Neural cell (in vitro differentiated cells): ENCODE results near the gene ANK2. TPM values are rescaled to one million over a fixed set of nuclear protein-coding genes. Genes with fewer than 3 reads are reported as not detected.

Source experiments
- H2AFZ ChIP-seq: fragments of 200-600, 300-800 bp; sonication (generic), shearing (Covaris generic); 2 replicates; pipeline ENCODE4 v1.6.0; 2014; ENCODE audit warnings: low read depth, mild to moderate bottlenecking, antibody characterized with exemption, low read length, moderate library complexity
- H3F3A ChIP-seq: fragments of 200-600 bp; shearing (Covaris generic); 2 replicates; pipeline ENCODE4 v1.6.1; 2016; ENCODE audit warnings: mild to moderate bottlenecking, moderate library complexity, mixed read lengths, antibody characterized with exemption, low read length; ENCODE audit not compliant: insufficient read depth, poor library complexity, severe bottlenecking
- H3K27ac ChIP-seq: fragments of 200-600, 300-800 bp; sonication (generic), shearing (Covaris generic); 2 replicates; pipeline ENCODE4 v1.5.1; 2014; ENCODE audit warnings: mild to moderate bottlenecking, low read length, moderate library complexity
- H3K27me3 ChIP-seq: fragments of 300-800, 200-600 bp; sonication (generic), shearing (Covaris generic); 2 replicates; pipeline ENCODE4 v1.6.0; 2014; ENCODE audit warnings: mild to moderate bottlenecking, low read depth, low read length, moderate library complexity; ENCODE audit not compliant: insufficient read depth
- H3K36me3 ChIP-seq: fragments of 300-800, 200-600 bp; sonication (generic), shearing (Covaris generic); 2 replicates; pipeline ENCODE4 v1.5.1; 2014; ENCODE audit warnings: mild to moderate bottlenecking, antibody characterized with exemption, low read length, moderate library complexity; ENCODE audit not compliant: insufficient read depth
- H3K4me2 ChIP-seq: fragments of 300-800, 200-600 bp; sonication (generic), shearing (Covaris generic); 2 replicates; pipeline ENCODE4 v1.6.0; 2014; ENCODE audit warnings: mild to moderate bottlenecking, low read length
- H3K4me3 ChIP-seq: fragments of 300-800, 200-600 bp; sonication (generic), shearing (Covaris generic); 2 replicates; pipeline ENCODE4 v1.5.1; 2014; ENCODE audit warnings: mild to moderate bottlenecking, low read length, moderate library complexity
- H3K79me2 ChIP-seq: fragments of 200-600 bp; shearing (Covaris generic); replicated peaks from 2 replicates; pipeline ENCODE4 v1.6.0; 2014; ENCODE audit warnings: mild to moderate bottlenecking, low read length, moderate library complexity; ENCODE audit not compliant: insufficient read depth
- H3K9ac ChIP-seq: fragments of 300-800, 200-600 bp; sonication (generic), shearing (Covaris generic); 2 replicates; pipeline ENCODE4 v1.6.1; 2016; ENCODE audit warnings: mild to moderate bottlenecking, low read length, mixed read lengths
- H3K9me2 ChIP-seq: fragments of 200-600 bp; shearing (Covaris generic); 2 replicates; pipeline ENCODE4 v1.6.1; 2016; ENCODE audit warnings: mild to moderate bottlenecking, low read length, mixed read lengths; ENCODE audit not compliant: insufficient read depth
- H3K9me3 ChIP-seq: fragments of 200-600, 300-800 bp; sonication (generic), shearing (Covaris generic); 2 replicates; pipeline ENCODE4 v1.6.1; 2016; ENCODE audit warnings: mild to moderate bottlenecking, mixed run types, low read length, moderate library complexity, mixed read lengths
- H4K20me1 ChIP-seq: fragments of 200-600 bp; shearing (Covaris generic); 2 replicates; pipeline ENCODE4 v1.6.1; 2016; ENCODE audit warnings: mild to moderate bottlenecking, mixed run types; ENCODE audit not compliant: insufficient read depth
- EP300 ChIP-seq: fragments of 450-650 bp; conservative IDR thresholded peaks from 2 replicates; pipeline ENCODE4 v1.6.1; 2014; ENCODE audit warnings: antibody characterized with exemption, mild to moderate bottlenecking, moderate library complexity; ENCODE audit not compliant: poor library complexity, severe bottlenecking
- EZH2 ChIP-seq: fragments of 200-600, 300-800 bp; shearing (Covaris generic), sonication (generic); IDR thresholded peaks from 2 replicates; pipeline ENCODE4 v1.6.1; 2014; ENCODE audit warnings: antibody characterized with exemption, low read length, borderline replicate concordance, mild to moderate bottlenecking; ENCODE audit not compliant: insufficient read depth, poor library complexity, severe bottlenecking
- MXI1 ChIP-seq: fragments of 450-650 bp; conservative IDR thresholded peaks from 2 replicates; pipeline ENCODE4 v1.6.1; 2014; ENCODE audit warnings: antibody characterized with exemption, mild to moderate bottlenecking; ENCODE audit not compliant: poor library complexity, severe bottlenecking
- POLR2AphosphoS5 ChIP-seq: IDR thresholded peaks from 2 replicates; pipeline ENCODE4 v1.6.1; 2012
- RAD21 ChIP-seq: fragments of 450-650 bp; conservative IDR thresholded peaks from 2 replicates; pipeline ENCODE4 v1.6.1; 2014; ENCODE audit warnings: antibody characterized with exemption, mild to moderate bottlenecking, moderate library complexity
- SMC3 ChIP-seq: fragments of 450-650 bp; conservative IDR thresholded peaks from 2 replicates; pipeline ENCODE4 v1.6.1; 2014; ENCODE audit warnings: antibody characterized with exemption, mild to moderate bottlenecking, moderate library complexity; ENCODE audit not compliant: poor library complexity
- TAF1 ChIP-seq: IDR thresholded peaks from 2 replicates; pipeline ENCODE4 v1.6.1; 2012; ENCODE audit warnings: low read depth
- polyA plus RNA-seq: library from polyadenylated mRNA; depleted of rRNA; stranded (reverse); fragments of >200 nt; gene quantifications from 2 replicates; pipeline ENCODE4 v1.2.3, GENCODE V29; 2014
- TF ChIP-seq, protein P1 (sequence below): IDR thresholded peaks from 2 replicates; pipeline ENCODE4 v1.6.1; 2012; ENCODE audit warnings: borderline replicate concordance
- TF ChIP-seq, protein P2 (sequence below): fragments of 450-650 bp; IDR thresholded peaks from 2 replicates; pipeline ENCODE4 v1.5.1; 2014; ENCODE audit warnings: antibody characterized with exemption, mild to moderate bottlenecking, moderate library complexity; ENCODE audit not compliant: poor library complexity, severe bottlenecking

Gene ANK2
- polyA plus RNA-seq, 1 donor from 2014 or later = 52.0 TPM

DNA sequence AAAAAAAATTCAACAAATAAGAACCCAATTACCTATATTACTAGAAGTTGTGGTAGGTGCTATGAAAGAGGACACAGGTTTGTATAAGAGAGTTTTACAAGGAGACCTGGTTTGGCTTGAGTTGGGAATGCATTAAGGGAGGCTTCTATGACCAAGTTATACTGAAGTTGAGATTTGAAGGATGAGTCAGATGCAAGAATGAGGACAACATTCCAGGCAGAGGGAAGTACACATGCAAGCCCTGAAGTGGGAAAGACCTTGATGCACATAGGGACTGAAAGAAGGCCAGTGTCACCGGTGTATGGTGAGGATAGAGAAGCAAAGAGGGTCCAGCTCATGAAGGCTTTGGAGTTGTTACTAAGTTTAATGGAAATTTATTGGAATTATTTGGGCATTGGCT lies 52.2 kb downstream of the ANK2 start:
- TF ChIP-seq RAD21 = no peak
- no peak for TF ChIP-seq POLR2AphosphoS5
- no peak for TF ChIP-seq TAF1
- TF ChIP-seq, protein P1, sequence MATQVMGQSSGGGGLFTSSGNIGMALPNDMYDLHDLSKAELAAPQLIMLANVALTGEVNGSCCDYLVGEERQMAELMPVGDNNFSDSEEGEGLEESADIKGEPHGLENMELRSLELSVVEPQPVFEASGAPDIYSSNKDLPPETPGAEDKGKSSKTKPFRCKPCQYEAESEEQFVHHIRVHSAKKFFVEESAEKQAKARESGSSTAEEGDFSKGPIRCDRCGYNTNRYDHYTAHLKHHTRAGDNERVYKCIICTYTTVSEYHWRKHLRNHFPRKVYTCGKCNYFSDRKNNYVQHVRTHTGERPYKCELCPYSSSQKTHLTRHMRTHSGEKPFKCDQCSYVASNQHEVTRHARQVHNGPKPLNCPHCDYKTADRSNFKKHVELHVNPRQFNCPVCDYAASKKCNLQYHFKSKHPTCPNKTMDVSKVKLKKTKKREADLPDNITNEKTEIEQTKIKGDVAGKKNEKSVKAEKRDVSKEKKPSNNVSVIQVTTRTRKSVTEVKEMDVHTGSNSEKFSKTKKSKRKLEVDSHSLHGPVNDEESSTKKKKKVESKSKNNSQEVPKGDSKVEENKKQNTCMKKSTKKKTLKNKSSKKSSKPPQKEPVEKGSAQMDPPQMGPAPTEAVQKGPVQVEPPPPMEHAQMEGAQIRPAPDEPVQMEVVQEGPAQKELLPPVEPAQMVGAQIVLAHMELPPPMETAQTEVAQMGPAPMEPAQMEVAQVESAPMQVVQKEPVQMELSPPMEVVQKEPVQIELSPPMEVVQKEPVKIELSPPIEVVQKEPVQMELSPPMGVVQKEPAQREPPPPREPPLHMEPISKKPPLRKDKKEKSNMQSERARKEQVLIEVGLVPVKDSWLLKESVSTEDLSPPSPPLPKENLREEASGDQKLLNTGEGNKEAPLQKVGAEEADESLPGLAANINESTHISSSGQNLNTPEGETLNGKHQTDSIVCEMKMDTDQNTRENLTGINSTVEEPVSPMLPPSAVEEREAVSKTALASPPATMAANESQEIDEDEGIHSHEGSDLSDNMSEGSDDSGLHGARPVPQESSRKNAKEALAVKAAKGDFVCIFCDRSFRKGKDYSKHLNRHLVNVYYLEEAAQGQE = no peak
- TF ChIP-seq, protein P2, sequence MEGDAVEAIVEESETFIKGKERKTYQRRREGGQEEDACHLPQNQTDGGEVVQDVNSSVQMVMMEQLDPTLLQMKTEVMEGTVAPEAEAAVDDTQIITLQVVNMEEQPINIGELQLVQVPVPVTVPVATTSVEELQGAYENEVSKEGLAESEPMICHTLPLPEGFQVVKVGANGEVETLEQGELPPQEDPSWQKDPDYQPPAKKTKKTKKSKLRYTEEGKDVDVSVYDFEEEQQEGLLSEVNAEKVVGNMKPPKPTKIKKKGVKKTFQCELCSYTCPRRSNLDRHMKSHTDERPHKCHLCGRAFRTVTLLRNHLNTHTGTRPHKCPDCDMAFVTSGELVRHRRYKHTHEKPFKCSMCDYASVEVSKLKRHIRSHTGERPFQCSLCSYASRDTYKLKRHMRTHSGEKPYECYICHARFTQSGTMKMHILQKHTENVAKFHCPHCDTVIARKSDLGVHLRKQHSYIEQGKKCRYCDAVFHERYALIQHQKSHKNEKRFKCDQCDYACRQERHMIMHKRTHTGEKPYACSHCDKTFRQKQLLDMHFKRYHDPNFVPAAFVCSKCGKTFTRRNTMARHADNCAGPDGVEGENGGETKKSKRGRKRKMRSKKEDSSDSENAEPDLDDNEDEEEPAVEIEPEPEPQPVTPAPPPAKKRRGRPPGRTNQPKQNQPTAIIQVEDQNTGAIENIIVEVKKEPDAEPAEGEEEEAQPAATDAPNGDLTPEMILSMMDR = no peak
- TF ChIP-seq MXI1 = no peak
- TF ChIP-seq EP300 = no peak
- TF ChIP-seq SMC3 = no peak
- TF ChIP-seq EZH2 = no peak

DNA sequence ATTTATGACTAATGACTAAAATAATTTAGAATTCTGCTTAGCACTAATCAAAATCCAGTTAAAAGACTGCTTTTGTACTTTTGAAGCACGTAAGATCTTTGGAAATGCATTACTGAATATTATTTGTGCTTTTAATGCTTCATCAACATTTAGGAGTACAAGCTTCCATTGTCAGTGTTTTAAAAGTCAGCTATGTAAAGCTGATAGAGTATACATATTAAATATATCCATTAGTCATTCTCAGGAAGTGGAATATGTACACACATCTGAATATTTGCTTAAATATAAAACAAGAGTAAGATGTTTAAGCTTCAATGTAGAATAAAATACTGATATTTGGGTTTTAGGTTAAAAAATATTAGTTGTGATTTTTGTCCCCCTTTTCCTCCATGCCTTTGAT lies 54.1 kb downstream of the ANK2 start:
- H3K27ac ChIP-seq = no peak overlapping the region
- H3K9ac ChIP-seq = no peak overlapping the region
- H3K9me3 ChIP-seq = no peaks in the 10 kb centered on the region
- H3K4me2 ChIP-seq = no peak overlapping the region
- H3F3A ChIP-seq = no peaks in the 10 kb centered on the region
- no peak overlapping the region for H2AFZ ChIP-seq
- TF ChIP-seq EZH2 (no peak), EP300 (no peak), POLR2AphosphoS5 (no peak), RAD21 (no peak), TAF1 (no peak), SMC3 (no peak), MXI1 (no peak)
- TF ChIP-seq, protein P1 = no peak
- TF ChIP-seq, protein P2 = no peak
- H3K27me3 ChIP-seq = no peaks in the 10 kb centered on the region
- no peaks in the 10 kb centered on the region for H3K36me3 ChIP-seq
- H3K9me2 ChIP-seq = no peaks in the 10 kb centered on the region
- H3K4me3 ChIP-seq = no peak overlapping the region
- H4K20me1 ChIP-seq = no peaks in the 10 kb centered on the region
- H3K79me2 ChIP-seq = no peaks in the 10 kb centered on the region

More for the DNA sequence above, 52.2 kb downstream of the ANK2 start:
- no peaks in the 10 kb centered on the region for H3K79me2 ChIP-seq
- no peak overlapping the region for H3K4me2 ChIP-seq
- no peaks in the 10 kb centered on the region for H4K20me1 ChIP-seq
- no peak overlapping the region for H2AFZ ChIP-seq
- no peaks in the 10 kb centered on the region for H3K9me3 ChIP-seq
- no peak overlapping the region for H3K4me3 ChIP-seq
- no peaks in the 10 kb centered on the region for H3F3A ChIP-seq
- H3K9ac ChIP-seq = no peak overlapping the region
- no peaks in the 10 kb centered on the region for H3K36me3 ChIP-seq
- H3K27ac ChIP-seq = no peak overlapping the region
- no peaks in the 10 kb centered on the region for H3K27me3 ChIP-seq
- H3K9me2 ChIP-seq = no peaks in the 10 kb centered on the region
